H1 (cell line): ENCODE measurements around the gene KLHL40. TPM values are rescaled to one million over a fixed set of nuclear protein-coding genes. Genes with fewer than 3 reads are reported as not detected.

ENCODE experiments used
- ATF2 ChIP-seq: IDR thresholded peaks from 2 replicates; pipeline ENCODE4 v1.6.1; 2012; ENCODE audit warnings: low read length, inconsistent platforms
- ATF3 ChIP-seq: IDR thresholded peaks from 2 replicates; pipeline ENCODE4 v1.6.1; 2011; ENCODE audit warnings: low read depth, mild to moderate bottlenecking, low read length; ENCODE audit not compliant: insufficient read depth
- BRCA1 ChIP-seq: IDR thresholded peaks from 2 replicates; pipeline ENCODE4 v1.6.1; 2012; ENCODE audit warnings: low read depth, low read length, improper control_type of control experiment
- CBX5 ChIP-seq: fragments of 300-800, 300-1000 bp; sonication (generic); IDR thresholded peaks from 2 replicates; pipeline ENCODE4 v1.7.1; 2016; ENCODE audit warnings: antibody characterized with exemption, low read length, low read depth
- E2F6 ChIP-seq: IDR thresholded peaks from 2 replicates; pipeline ENCODE4 v1.6.1; 2012; ENCODE audit warnings: inconsistent platforms
- EP300 ChIP-seq, 2 experiments: IDR thresholded peaks; 1 replicate in 1 of 2; 2 replicates in 1 of 2; pipeline ENCODE4 v1.6.1; 2011 to 2012; ENCODE audit warnings: low read depth in 2 of 2, low read length in 2 of 2, mild to moderate bottlenecking in 2 of 2, borderline replicate concordance in 1 of 2, inconsistent platforms in 1 of 2, moderate library complexity in 1 of 2
- JUND ChIP-seq: IDR thresholded peaks from 2 replicates; pipeline ENCODE4 v1.6.1; 2011; ENCODE audit warnings: mild to moderate bottlenecking, improper control_type of control experiment, low read length
- MAFK ChIP-seq: IDR thresholded peaks from 2 replicates; pipeline ENCODE4 v1.6.1; 2012; ENCODE audit warnings: low read depth, mild to moderate bottlenecking, improper control_type of control experiment, low read length
- POU5F1 ChIP-seq: IDR thresholded peaks from 2 replicates; pipeline ENCODE4 v1.6.1; 2011; ENCODE audit warnings: low read depth, mild to moderate bottlenecking, low read length, moderate library complexity
- RAD21 ChIP-seq, 2 experiments: IDR thresholded peaks in 1 of 2; conservative IDR thresholded peaks in 1 of 2; 2 replicates each; pipeline ENCODE4 v1.6.1; 2011; ENCODE audit warnings: low read depth in 2 of 2, low read length in 2 of 2, improper control_type of control experiment in 1 of 2, inconsistent platforms in 1 of 2, mild to moderate bottlenecking in 1 of 2, moderate library complexity in 1 of 2
- RBBP5 ChIP-seq: IDR thresholded peaks from 2 replicates; pipeline ENCODE4 v1.7.1; 2012; ENCODE audit warnings: low read depth, mild to moderate bottlenecking, inconsistent platforms, low read length, moderate library complexity, borderline replicate concordance
- RFX5 ChIP-seq: IDR thresholded peaks from 2 replicates; pipeline ENCODE4 v1.6.1; 2011; ENCODE audit warnings: low read depth, low read length, improper control_type of control experiment, borderline replicate concordance
- RNF2 ChIP-seq: fragments of 200-900, 300-1000 bp; sonication (generic); IDR thresholded peaks from 2 replicates; pipeline ENCODE4 v1.7.1; 2016; ENCODE audit warnings: borderline replicate concordance, low read depth, mild to moderate bottlenecking, antibody characterized with exemption, low read length; ENCODE audit not compliant: poor library complexity, severe bottlenecking; ENCODE audit errors: missing control alignments
- polyA plus RNA-seq, 7 experiments: library from polyadenylated mRNA; depleted of rRNA in 3 of 7; stranded (reverse) in 5 of 7; unstranded in 2 of 7; fragments of >200 nt in 5 of 7; fragments of 200-250 nt in 2 of 7; gene quantifications; 1 replicate in 5 of 7; 2 replicates in 1 of 7; 4 replicates in 1 of 7; pipeline versions ENCODE4 v1.2.1 to v1.2.3, GENCODE V29; 2011 to 2013; ENCODE audit warnings: missing spikeins in 2 of 7, mixed read lengths in 2 of 7
- total RNA-seq: library from RNA; stranded (reverse); fragmentation: NEBNext Ultra II Directional; extraction: Animal tissue kit (Norgen Biotek cat#: 25700); gene quantifications from 2 replicates; pipeline ENCODE4 v1.2.1, GENCODE V29; 2021

Gene KLHL40
- total and polyA plus RNA-seq, 2 of the 8 experiments (the other 6 are each of a cell fraction or from before 2014, with no cell fraction given), result 0.02 TPM; not detected in 1

- no peak for TF ChIP-seq RAD21 (IDR thresholded peaks at IDR 0.05 in 1 of 2, conservative IDR thresholded peaks at IDR 0.05 in 1 of 2; ENCODE audit: low read depth in 2 of 2, low read length in 2 of 2)
- TF ChIP-seq E2F6, result no peak
- no peak for TF ChIP-seq RFX5
- no peak for TF ChIP-seq CBX5
- no peak for TF ChIP-seq RNF2
- no peak for TF ChIP-seq RBBP5
- TF ChIP-seq JUND, result no peak
- no peak for TF ChIP-seq ATF3
- no peak for TF ChIP-seq MAFK
- TF ChIP-seq POU5F1, result no peak
- no peak for TF ChIP-seq BRCA1
- no peak for TF ChIP-seq ATF2
- TF ChIP-seq EP300 (IDR thresholded peaks at IDR 0.05; ENCODE audit: borderline replicate concordance in 1 of 2, low read depth in 2 of 2, low read length in 2 of 2), result no peak
Observed at GRCh38 chr3:42663581-42664437, 21.5 kb upstream of the KLHL40 start (continued).
